Myocyte (in vitro differentiated cells): ENCODE results near the gene C5. TPM values are rescaled to one million over a fixed set of nuclear protein-coding genes. Genes with fewer than 3 reads are reported as not detected.
A peak's percentile ranks its signal among the peaks of the same experiment; 100 is the strongest.
"Not testable (repeated sequence)": the region's sequence is repeated elsewhere in the genome, so short reads cannot be mapped to it uniquely, and the experiment has no call there.

Experiments used
- DNase-seq: peaks from one replicate; pipeline ENCODE4 v3.0.0-alpha.2; 2012; ENCODE audit warnings: low read depth
- total RNA-seq: library from RNA; depleted of rRNA; stranded (reverse); fragments of >200 nt; gene quantifications from 2 replicates; pipeline ENCODE4 v1.2.3, GENCODE V29; 2014

The C5 gene
- total RNA-seq, 1 donor from 2014 or later: 0.45 TPM

DNA sequence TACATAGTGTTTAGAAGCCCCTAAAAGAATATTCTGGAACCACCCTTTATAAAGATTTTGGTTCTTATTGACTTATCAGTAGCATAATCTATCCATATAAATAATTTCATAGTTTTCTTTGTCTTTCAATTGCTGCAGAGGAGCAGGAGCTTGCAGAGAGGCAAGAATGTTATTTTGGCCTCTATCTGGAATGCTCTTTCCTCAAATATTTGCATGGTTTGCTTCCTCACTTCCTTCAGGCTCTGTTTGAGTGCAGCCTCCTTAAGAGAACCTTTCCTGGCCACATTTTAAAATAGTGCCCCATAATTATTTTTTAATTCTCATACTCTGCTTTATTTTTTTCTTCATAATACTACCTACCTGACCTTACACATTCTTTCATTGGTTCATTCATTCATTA, 1.5 kb downstream of the C5 start:
- no peak for DNase-seq

DNA sequence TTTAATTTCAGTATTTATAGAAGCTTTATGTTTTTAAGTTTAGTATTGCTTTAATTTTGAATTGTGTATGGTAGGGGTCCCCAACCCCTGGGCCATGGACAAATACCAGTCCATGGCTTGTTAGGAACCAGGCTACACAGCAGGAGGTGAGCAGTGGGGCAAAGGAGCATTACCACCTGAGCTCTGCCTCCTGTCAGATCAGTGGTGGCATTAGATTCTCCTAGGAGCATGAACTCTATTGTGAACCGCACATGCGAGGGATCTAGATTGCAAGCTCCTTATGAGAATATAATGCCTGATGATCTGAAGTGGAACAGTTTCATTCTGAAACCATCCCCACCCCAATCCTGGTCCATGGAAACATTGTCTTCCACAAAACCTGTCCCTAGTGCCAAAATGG, 1.9 kb downstream of the C5 start:
- DNase-seq: no peak

GRCh38 chr9:121038804-121039203, 11.3 kb downstream of the C5 start:
- peak; percentile 60 for DNase-seq

GRCh38 chr9:121038362-121038761, 11.7 kb downstream of the C5 start:
- DNase-seq: peak; percentile 13

GRCh38 chr9:121035717-121036116, 14.4 kb downstream of the C5 start:
- DNase-seq: not testable (repeated sequence)

GRCh38 chr9:121034529-121034928, 15.5 kb downstream of the C5 start:
- no peak for DNase-seq

DNA sequence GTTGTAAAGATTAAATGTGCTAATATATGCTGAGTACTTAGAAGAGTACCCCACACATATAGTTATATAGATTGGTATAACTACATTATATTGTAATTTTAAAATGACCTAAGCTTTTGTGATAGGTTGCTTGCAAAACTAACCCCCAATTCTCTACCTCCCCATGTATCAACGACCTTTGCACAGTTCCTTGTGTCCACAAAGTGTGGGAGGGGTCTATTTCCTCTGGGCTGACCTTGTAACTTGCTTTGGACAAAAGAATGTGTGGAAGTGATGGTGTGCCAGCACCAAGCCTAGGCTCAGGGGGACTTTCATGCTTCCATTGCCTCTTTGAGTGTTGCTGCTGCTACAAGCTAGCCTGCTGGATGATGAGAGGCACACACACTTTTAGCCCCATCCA, 20.6 kb downstream of the C5 start:
- DNase-seq: no peak

- not testable (repeated sequence) for DNase-seq
Measured at GRCh38 chr9:121028285-121028684, 21.8 kb downstream of the C5 start.

- DNase-seq: no peak
Measured at GRCh38 chr9:121026768-121027167, 23.3 kb downstream of the C5 start.

GRCh38 chr9:121026260-121026691, 23.8 kb downstream of the C5 start:
- peak; percentile 16 for DNase-seq

GRCh38 chr9:121024237-121024636, 25.8 kb downstream of the C5 start:
- DNase-seq: no peak

GRCh38 chr9:121023064-121023463, 27.0 kb downstream of the C5 start:
- peak; percentile 29 for DNase-seq

- peak; percentile 8 for DNase-seq
Measured at GRCh38 chr9:121021301-121021700, 28.8 kb downstream of the C5 start.

DNA sequence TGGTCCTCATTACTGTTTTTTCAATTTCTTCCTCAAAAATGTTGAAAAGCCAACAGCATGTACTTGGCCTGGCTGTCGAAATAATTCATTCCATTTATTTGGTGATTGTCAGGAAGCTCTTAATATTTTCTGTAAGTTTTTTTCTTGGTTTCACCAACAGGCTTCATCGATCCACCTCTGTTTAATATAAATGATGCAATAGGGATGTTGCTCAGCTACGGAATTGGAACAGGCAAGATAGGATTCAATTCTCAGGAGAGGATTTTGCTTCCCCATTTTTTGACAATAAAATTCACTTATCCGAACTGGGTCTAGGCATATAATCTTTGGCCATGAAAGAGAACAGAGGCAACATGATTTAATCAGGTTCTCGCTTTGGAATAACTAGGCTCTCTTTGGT, 30.8 kb downstream of the C5 start:
- no peak for DNase-seq

DNA sequence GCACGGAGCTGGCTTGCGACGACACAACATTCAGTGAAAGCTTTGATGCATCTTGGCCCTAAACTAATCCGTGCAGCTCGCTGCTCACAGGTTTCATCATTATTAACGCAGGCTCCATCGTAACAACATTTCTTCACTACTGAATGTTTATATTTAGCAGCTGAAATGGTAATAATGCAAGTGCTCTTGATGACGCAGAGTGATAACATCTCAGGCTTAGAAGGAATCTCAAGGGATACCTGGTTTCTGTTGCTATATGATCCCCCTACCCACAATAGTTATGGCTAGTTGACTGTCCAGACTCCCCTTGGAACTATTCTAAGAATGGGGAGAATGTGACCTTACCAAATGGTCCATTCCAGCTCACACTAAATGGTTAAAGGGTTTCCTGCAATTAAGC, 36.2 kb downstream of the C5 start:
- no peak for DNase-seq

DNA sequence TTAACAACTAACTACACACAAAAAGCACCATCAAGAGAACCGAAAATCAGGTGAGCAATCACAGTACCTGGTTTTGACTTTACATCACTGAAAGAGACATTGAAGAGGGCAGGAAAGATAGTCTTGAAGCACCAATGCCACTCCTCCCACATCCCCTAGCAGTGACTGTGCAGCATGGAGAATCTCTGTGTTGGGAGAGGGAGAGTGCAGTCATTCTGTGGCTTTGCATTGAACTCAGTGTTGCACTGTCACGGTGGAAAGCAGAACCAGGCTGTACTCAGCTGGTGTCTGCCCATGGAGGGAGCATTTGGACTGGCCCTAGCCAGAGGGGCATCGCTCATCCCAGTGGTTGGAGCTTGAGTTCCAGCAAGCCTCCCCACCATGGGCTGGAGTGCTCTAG, 40.4 kb downstream of the C5 start:
- no peak for DNase-seq

DNA sequence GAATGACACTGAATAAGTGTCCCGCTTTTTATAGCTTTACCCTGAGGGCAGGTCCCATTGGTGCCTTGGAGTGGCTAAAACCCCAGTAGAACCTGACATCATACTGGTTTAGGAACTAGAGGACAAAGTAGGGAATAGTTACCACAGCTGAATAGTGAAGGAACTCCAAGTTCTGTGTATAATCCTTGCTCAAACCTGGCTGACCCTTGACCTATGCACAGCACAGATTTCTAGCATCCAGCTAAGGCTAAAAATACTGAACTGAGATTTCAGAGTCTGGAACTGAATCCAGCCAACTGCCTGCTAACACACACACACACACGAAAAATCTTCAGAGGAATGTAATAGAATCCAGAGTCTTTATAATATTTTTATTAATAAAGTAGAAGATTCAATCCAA, 50.8 kb downstream of the C5 start:
- DNase-seq: no peak

- DNase-seq: no peak
Measured at GRCh38 chr9:120998111-120998510, 52.0 kb downstream of the C5 start.

GRCh38 chr9:120997502-120997901, 52.6 kb downstream of the C5 start:
- DNase-seq: no peak

DNA sequence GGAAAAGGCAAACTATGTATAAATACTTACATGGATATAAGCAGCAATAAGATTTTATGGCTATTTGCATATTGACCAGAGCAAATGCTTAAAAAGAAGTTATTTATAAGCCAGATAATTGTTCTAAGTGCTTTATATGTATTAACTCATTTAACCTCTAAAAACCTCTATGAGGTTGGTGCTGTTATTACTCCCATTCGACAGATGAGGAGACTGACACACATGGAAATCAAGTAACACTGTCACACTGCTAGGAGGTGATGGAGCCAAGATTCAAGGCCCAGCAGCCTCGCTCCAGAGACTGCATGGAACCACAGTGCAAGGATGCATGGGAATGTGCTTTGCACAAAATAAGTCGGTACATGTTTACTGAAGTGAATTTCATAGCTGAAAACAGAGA, 53.7 kb downstream of the C5 start:
- DNase-seq: no peak

DNA sequence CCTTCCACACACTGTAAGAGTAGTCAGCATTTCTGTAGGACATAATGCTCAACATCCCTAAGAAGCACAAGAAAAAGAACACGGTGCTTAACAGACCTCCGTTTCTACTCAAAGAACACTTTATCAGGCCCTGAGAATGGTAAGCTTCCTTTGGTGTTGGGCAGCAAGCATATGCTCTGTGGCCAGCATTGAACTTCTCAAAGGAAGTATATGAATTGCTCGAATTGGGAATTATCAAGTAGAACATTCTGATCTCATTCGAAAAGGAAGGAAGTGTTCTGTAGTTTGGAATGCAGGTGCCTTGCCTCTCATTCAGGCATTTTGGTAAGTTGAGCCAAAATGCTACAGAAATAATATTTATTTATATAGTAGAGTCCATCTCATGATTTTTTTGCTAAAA, 61.0 kb downstream of the C5 start:
- no peak for DNase-seq

DNA sequence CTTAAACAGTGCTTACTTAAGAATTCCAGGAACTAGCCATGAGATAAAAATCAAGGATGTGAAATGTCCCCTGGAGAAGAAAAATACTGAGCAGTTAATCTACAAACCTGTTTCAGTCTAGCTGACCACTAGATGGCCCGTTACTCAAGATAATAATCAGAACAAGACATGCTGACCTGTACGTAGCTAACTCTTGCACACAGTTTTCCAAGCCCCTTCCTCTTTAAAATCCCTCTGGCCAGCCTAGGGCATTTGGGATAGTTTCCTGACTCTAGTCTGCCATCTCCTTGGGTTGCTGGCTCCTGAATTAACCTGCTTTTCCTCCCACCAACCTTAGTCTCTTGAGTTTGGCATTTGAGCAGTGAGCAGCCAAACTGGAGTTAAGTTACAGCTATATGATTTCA, 64.3 kb downstream of the C5 start:
- peak; percentile 72 for DNase-seq

GRCh38 chr9:120983259-120983837, 66.7 kb downstream of the C5 start:
- DNase-seq: no peak

- no peak for DNase-seq
Measured at GRCh38 chr9:120982836-120983235, 67.2 kb downstream of the C5 start.
